Upper lobe of left lung (tissue), 6 donors: ENCODE measurements around the gene FKBP3. TPM values are rescaled to one million over a fixed set of nuclear protein-coding genes. Genes with fewer than 3 reads are reported as not detected.

Experiments
- ATAC-seq, 2 donors: fragments of 200-7000 bp; cut with Tn5 transposase; one replicate each; pipeline ENCODE4 v1.9.1; 2022; ENCODE audit warnings: mild to moderate bottlenecking in 2 of 2, moderate library complexity in 2 of 2; ENCODE audit not compliant: low FRiP score in 2 of 2
- DNase-seq, 2 donors: peaks; one replicate each; pipeline ENCODE4 v3.0.0-alpha.2; 2019 to 2020
- H3K27ac ChIP-seq, 4 donors: fragments of 200-600 bp; sonication (generic); one replicate each; pipeline ENCODE4 v1.5.1; 2016 to 2019
- H3K27me3 ChIP-seq, 4 donors: fragments of 200-600 bp; sonication (generic); one replicate each; pipeline ENCODE4 v1.5.1; 2017 to 2019
- H3K36me3 ChIP-seq, 4 donors: fragments of 200-600 bp; sonication (generic); one replicate each; pipeline ENCODE4 v1.5.1; 2016 to 2019
- H3K4me1 ChIP-seq, 4 donors: fragments of 200-600 bp; sonication (generic); one replicate each; pipeline ENCODE4 v1.5.1; 2018 to 2019
- H3K4me3 ChIP-seq, 4 donors: fragments of 200-600 bp; sonication (generic); one replicate each; pipeline ENCODE4 v1.5.1; 2017 to 2019; ENCODE audit warnings: mild to moderate bottlenecking in 2 of 4, moderate library complexity in 1 of 4
- H3K9me3 ChIP-seq, 4 donors: fragments of 200-600 bp; sonication (generic); one replicate each; pipeline ENCODE4 v1.5.1; 2018 to 2019
- EP300 ChIP-seq, 4 donors: sonication (generic); formaldehyde crosslinking; IDR thresholded peaks; one replicate each; pipeline ENCODE4 v1.5.1; 2017; ENCODE audit warnings: antibody characterized with exemption in 4 of 4, control low read depth in 2 of 4
- POLR2A ChIP-seq, 4 donors: fragments of 450-650 bp; IDR thresholded peaks; one replicate each; pipeline ENCODE4 v1.5.1; 2016 to 2017; ENCODE audit warnings: antibody characterized with exemption in 4 of 4, mild to moderate bottlenecking in 2 of 4
- POLR2AphosphoS5 ChIP-seq, 2 donors: sonication (generic); formaldehyde crosslinking; IDR thresholded peaks; one replicate each; pipeline ENCODE4 v1.5.1; 2017; ENCODE audit warnings: antibody characterized with exemption in 2 of 2
- WGBS, 2 donors: methylation state at CpG; one replicate each; pipeline ENCODE4 v1.1.5; 2017 to 2018; 5-methylcytosine and 5-hydroxymethylcytosine counted together
- total RNA-seq, 6 donors: library from RNA; depleted of rRNA in 4 of 6; stranded (reverse); fragments of >200 nt in 4 of 6; gene quantifications; one replicate each; pipeline versions ENCODE4 v1.1.0 to v1.2.1, GENCODE V29; 2016 to 2021
- TF ChIP-seq, protein P1 (sequence below), 6 experiments: fragments of 450-650 bp in 4 of 6; fragments of 200-600 bp in 2 of 6; sonication (generic) in 2 of 6; IDR thresholded peaks; one replicate each; pipeline ENCODE4 v1.5.1; 2016 to 2019; ENCODE audit warnings: antibody characterized with exemption in 6 of 6
- donor health status: DM: no; HTN: no; CAD: no; lungs with moderate emphysema.
- donor health status: DM: no; HTN: yes; CAD: no; lungs with severe emphysema.

The FKBP3 gene
- total RNA-seq, 6 donors from 2014 or later = 10.5 to 54.1 (median 27.1) TPM

DNA sequence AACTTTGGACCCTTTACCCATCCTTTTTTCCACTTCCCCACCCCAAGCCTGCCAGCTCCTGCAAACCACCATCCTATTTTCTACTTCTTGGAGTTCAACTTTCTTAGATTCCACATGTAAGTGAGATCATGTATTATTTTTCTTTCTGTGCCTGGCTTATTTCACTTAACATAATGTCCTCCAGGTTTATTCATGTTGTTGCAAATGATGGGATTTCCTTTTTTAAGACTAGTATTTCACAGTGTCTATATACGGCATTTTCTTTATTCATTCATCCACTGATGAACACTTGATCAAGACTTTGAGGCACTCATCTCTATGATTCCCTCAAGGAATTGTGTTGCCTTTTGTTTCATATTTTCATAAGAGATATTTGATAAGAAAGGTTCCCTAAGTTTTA, 56.0 kb downstream of the FKBP3 start:
- H3K27ac ChIP-seq = no peak overlapping the region
- WGBS, 2 donors = 97 to 100% methylated on average over 1 of the region's 1 CpG
- TF ChIP-seq POLR2A (IDR thresholded peaks at IDR 0.05) (no peak), EP300 (IDR thresholded peaks at IDR 0.05) (no peak), POLR2AphosphoS5 (IDR thresholded peaks at IDR 0.05) (no peak)
- TF ChIP-seq, protein P1, sequence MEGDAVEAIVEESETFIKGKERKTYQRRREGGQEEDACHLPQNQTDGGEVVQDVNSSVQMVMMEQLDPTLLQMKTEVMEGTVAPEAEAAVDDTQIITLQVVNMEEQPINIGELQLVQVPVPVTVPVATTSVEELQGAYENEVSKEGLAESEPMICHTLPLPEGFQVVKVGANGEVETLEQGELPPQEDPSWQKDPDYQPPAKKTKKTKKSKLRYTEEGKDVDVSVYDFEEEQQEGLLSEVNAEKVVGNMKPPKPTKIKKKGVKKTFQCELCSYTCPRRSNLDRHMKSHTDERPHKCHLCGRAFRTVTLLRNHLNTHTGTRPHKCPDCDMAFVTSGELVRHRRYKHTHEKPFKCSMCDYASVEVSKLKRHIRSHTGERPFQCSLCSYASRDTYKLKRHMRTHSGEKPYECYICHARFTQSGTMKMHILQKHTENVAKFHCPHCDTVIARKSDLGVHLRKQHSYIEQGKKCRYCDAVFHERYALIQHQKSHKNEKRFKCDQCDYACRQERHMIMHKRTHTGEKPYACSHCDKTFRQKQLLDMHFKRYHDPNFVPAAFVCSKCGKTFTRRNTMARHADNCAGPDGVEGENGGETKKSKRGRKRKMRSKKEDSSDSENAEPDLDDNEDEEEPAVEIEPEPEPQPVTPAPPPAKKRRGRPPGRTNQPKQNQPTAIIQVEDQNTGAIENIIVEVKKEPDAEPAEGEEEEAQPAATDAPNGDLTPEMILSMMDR (IDR thresholded peaks at IDR 0.05) = no peak
- H3K4me1 ChIP-seq = peaks cover 0 to 3% (median under 1%) of the 10 kb centered on the region in 4 donors
- peaks cover 0 to 7% (median 0%) of the 10 kb centered on the region in 4 donors for H3K36me3 ChIP-seq
- no peaks in the 10 kb centered on the region for H3K9me3 ChIP-seq
- H3K27me3 ChIP-seq = no peaks in the 10 kb centered on the region
- DNase-seq (no peak), ATAC-seq (no peak)
- no peak overlapping the region for H3K4me3 ChIP-seq

DNA sequence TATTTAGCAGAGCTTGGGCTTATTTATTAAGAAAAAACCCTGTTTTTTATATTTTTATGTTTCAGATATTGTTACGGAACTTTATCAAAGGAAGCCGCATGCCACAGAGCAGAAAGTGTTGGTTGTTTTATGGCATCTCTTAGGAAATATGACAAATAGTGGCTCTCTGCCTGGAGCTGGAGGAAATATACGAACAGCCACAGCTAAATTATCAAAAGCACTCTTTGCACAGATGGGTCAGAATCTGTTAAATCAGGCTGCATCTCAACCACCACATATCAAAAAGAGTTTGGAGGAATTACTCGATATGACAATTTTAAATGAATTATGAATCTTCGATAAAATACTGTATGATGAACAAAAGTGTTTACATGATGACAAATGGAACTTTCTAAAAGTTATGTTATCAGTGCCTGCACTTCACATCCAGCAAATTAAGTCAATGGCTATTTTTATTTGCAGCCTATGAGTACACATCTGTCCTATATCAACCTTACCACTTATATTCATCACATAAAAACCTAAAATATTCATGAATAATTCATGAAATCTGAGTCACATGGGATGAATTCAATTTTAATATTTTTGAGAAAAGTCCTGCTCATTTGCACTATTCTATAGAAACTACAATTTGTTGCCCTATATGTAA, 60.9 kb downstream of the FKBP3 start:
- H3K4me3 ChIP-seq = no peak overlapping the region

DNA sequence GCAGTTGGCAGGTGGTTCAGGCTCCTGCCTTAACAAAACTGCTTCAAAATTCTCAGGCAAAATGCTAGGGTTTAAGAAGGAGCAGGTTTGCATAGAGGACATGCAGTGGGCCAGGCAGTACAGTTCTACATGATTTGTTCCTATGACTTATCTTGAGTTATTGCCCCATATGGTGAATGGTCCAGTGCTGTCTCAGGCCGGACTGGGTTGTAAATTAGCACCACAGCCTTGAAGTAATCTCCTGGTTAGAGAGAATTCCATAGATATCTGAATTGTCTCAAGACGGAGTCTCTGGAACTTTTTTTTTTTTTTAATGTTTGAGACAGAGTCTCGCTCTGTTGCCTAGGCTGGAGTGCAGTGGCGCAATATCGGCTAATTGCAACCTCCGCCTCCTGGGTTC, 62.2 kb downstream of the FKBP3 start:
- Histone ChIP-seq H3K27me3 (no peaks in the 10 kb centered on the region), H3K27ac (no peak overlapping the region), H3K36me3 (peaks cover 0 to 32% (median 0%) of the 10 kb centered on the region in 4 donors), H3K4me1 (no peaks in the 10 kb centered on the region), H3K9me3 (no peaks in the 10 kb centered on the region), H3K4me3 (no peak overlapping the region)
- ATAC-seq (no peak), DNase-seq (no peak)
- TF ChIP-seq, protein P1 (IDR thresholded peaks at IDR 0.05) = no peak
- no peak for TF ChIP-seq EP300 (IDR thresholded peaks at IDR 0.05)
- TF ChIP-seq POLR2AphosphoS5 (IDR thresholded peaks at IDR 0.05) = no peak
- TF ChIP-seq POLR2A (IDR thresholded peaks at IDR 0.05) = no peak
- 92 to 99% methylated on average over 6 of the region's 6 CpGs for WGBS, 2 donors

More for the DNA sequence above, 60.9 kb downstream of the FKBP3 start:
- no peaks in the 10 kb centered on the region for H3K27me3 ChIP-seq
- H3K27ac ChIP-seq = no peak overlapping the region
- WGBS, 2 donors = 87 to 96% methylated on average over 5 of the region's 5 CpGs
- peaks cover 0 to 27% (median 0%) of the 10 kb centered on the region in 4 donors for H3K36me3 ChIP-seq
- no peak for ATAC-seq
- no peaks in the 10 kb centered on the region for H3K9me3 ChIP-seq
- TF ChIP-seq, protein P1 (IDR thresholded peaks at IDR 0.05) = no peak
- no peak for TF ChIP-seq POLR2A (IDR thresholded peaks at IDR 0.05)
- no peaks in the 10 kb centered on the region for H3K4me1 ChIP-seq
- DNase-seq = no peak

DNA sequence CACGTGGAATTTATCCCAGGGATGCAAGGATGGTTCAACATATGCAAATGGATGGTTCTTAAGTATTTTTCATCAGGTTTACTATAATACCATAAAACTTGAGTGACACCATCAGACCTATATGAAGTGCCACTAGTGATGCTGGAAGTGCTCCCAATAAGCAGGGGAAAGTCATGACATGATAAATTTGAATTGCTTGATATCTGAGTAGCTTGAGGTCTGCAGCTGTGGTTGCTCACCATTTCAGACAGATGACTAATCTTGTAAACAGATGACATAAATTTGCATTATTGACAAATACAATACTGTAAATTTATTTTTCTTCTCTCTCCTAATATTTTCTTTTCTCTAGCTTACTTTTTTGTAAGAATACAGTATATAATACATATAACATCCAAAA, 64.1 kb downstream of the FKBP3 start:
- Histone ChIP-seq H3K27me3 (no peaks in the 10 kb centered on the region), H3K36me3 (peaks cover 0 to 32% (median 0%) of the 10 kb centered on the region in 4 donors), H3K9me3 (no peaks in the 10 kb centered on the region), H3K27ac (no peak overlapping the region), H3K4me3 (no peak overlapping the region), H3K4me1 (no peaks in the 10 kb centered on the region)
- DNase-seq (no peak), ATAC-seq (no peak)
- WGBS, 2 donors = 94 to 100% methylated on average over 1 of the region's 1 CpG
- TF ChIP-seq, protein P1 (IDR thresholded peaks at IDR 0.05) = no peak
- TF ChIP-seq EP300 (IDR thresholded peaks at IDR 0.05) (no peak), POLR2A (IDR thresholded peaks at IDR 0.05) (no peak), POLR2AphosphoS5 (IDR thresholded peaks at IDR 0.05) (no peak)

DNA sequence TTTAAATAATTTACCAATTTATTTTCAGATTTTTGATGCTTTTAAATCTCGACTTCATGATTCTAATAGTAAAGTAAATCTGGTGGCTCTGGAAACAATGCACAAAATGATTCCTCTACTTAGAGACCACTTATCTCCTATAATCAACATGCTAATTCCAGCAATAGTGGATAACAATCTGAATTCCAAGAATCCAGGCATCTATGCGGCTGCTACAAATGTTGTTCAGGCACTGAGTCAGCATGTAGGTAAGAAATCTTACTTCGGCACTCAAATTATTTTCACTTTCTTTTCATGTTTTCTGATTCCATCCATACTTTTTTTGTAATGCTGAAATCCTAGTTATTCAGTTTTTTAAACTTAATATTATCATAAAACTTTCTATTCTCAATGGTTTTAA, 65.9 kb downstream of the FKBP3 start:
- DNase-seq (no peak), ATAC-seq (no peak)
- Histone ChIP-seq H3K4me3 (no peak overlapping the region), H3K27ac (no peak overlapping the region), H3K4me1 (no peaks in the 10 kb centered on the region), H3K27me3 (no peaks in the 10 kb centered on the region), H3K9me3 (no peaks in the 10 kb centered on the region), H3K36me3 (peaks cover 0 to 26% (median 0%) of the 10 kb centered on the region in 4 donors)
- TF ChIP-seq POLR2A (IDR thresholded peaks at IDR 0.05) = no peak
- TF ChIP-seq POLR2AphosphoS5 (IDR thresholded peaks at IDR 0.05) = no peak
- no peak for TF ChIP-seq EP300 (IDR thresholded peaks at IDR 0.05)
- TF ChIP-seq, protein P1 (IDR thresholded peaks at IDR 0.05) = no peak
- 92 to 95% methylated on average over 3 of the region's 3 CpGs for WGBS, 2 donors
